H1 (cell line): ENCODE data around the gene ALK. TPM values are rescaled to one million over a fixed set of nuclear protein-coding genes. Genes with fewer than 3 reads are reported as not detected.

Experiments used
- ASH2L ChIP-seq: fragments of 200-600, 300-600 bp; sonication (generic); IDR thresholded peaks from one replicate; pipeline ENCODE4 v1.7.1; 2017; ENCODE audit warnings: low read length
- CBX5 ChIP-seq: fragments of 300-800, 300-1000 bp; sonication (generic); IDR thresholded peaks from 2 replicates; pipeline ENCODE4 v1.7.1; 2016; ENCODE audit warnings: antibody characterized with exemption, low read length, low read depth
- PHF8 ChIP-seq: fragments of 200-600 bp; sonication (generic); conservative IDR thresholded peaks from 2 replicates; pipeline ENCODE4 v1.7.1; 2012; ENCODE audit warnings: low read depth, mild to moderate bottlenecking, inconsistent platforms, low read length, moderate library complexity
- RXRA ChIP-seq: IDR thresholded peaks from 2 replicates; pipeline ENCODE4 v1.6.1; 2011; ENCODE audit warnings: low read depth, mild to moderate bottlenecking, low read length, moderate library complexity; ENCODE audit not compliant: insufficient read depth
- polyA plus RNA-seq, 7 experiments: library from polyadenylated mRNA; depleted of rRNA in 3 of 7; stranded (reverse) in 5 of 7; unstranded in 2 of 7; fragments of >200 nt in 5 of 7; fragments of 200-250 nt in 2 of 7; gene quantifications; 1 replicate in 5 of 7; 2 replicates in 1 of 7; 4 replicates in 1 of 7; pipeline versions ENCODE4 v1.2.1 to v1.2.3, GENCODE V29; 2011 to 2013; ENCODE audit warnings: missing spikeins in 2 of 7, mixed read lengths in 2 of 7
- total RNA-seq: library from RNA; stranded (reverse); fragmentation: NEBNext Ultra II Directional; extraction: Animal tissue kit (Norgen Biotek cat#: 25700); gene quantifications from 2 replicates; pipeline ENCODE4 v1.2.1, GENCODE V29; 2021

ALK gene
- total and polyA plus RNA-seq, 2 of the 8 experiments (the other 6 are each of a cell fraction or from before 2014, with no cell fraction given) = 0.02 to 0.09 TPM

- no peak for TF ChIP-seq RXRA
- TF ChIP-seq ASH2L = no peak
- no peak for TF ChIP-seq CBX5
- TF ChIP-seq PHF8 = no peak
- TF ChIP-seq, all 59 proteins: peak for 0
These were observed 650.7 kb downstream of the ALK start (continued) for GRCh38 chr2:29270701-29271121.
